Stomach (tissue), 9 donors: Measurements from ENCODE around the gene LMOD3. TPM values are rescaled to one million over a fixed set of nuclear protein-coding genes. Genes with fewer than 3 reads are reported as not detected.
A peak's percentile ranks its signal among the peaks of the same experiment; 100 is the strongest.

ENCODE experiments used
- DNase-seq, 2 donors: peaks; one replicate each; pipeline versions ENCODE4 v3.0.0 to v3.0.0-alpha.2; 2013 to 2019
- H3K27ac ChIP-seq, 5 donors: fragments of 200-600 bp in 4 of 5; sonication (generic) in 4 of 5; one replicate each; pipeline ENCODE4 v1.5.1; 2013 to 2019; ENCODE audit warnings: mild to moderate bottlenecking in 1 of 5, moderate library complexity in 1 of 5
- H3K27me3 ChIP-seq, 3 donors: fragments of 200-600 bp; sonication (generic); one replicate each; pipeline ENCODE4 v1.5.1; 2017 to 2019; ENCODE audit warnings: mixed run types in 1 of 3
- H3K36me3 ChIP-seq, 4 donors: fragments of 200-600 bp; sonication (generic); 1 replicate in 3 of 4; 2 replicates in 1 of 4; pipeline ENCODE4 v1.5.1; 2016 to 2019
- H3K4me1 ChIP-seq, 4 donors: fragments of 200-600 bp; sonication (generic); one replicate each; pipeline ENCODE4 v1.5.1; 2016 to 2019
- H3K4me3 ChIP-seq, 4 donors: fragments of 200-600 bp; sonication (generic) in 3 of 4; one replicate each; pipeline ENCODE4 v1.5.1; 2016 to 2019; ENCODE audit warnings: mild to moderate bottlenecking in 1 of 4
- H3K9me3 ChIP-seq, 4 donors: fragments of 200-600 bp; sonication (generic); one replicate each; pipeline ENCODE4 v1.5.1; 2016 to 2019
- CTCF ChIP-seq, 7 experiments: fragments of 450-650 bp in 4 of 7; fragments of 200-600 bp in 3 of 7; sonication (generic) in 3 of 7; IDR thresholded peaks; one replicate each; pipeline ENCODE4 v1.5.1; 2016 to 2019; ENCODE audit warnings: antibody characterized with exemption in 7 of 7, control low read depth in 2 of 7, mild to moderate bottlenecking in 1 of 7
- EP300 ChIP-seq: sonication (generic); formaldehyde crosslinking; IDR thresholded peaks from one replicate; pipeline ENCODE4 v1.6.1; 2017; ENCODE audit warnings: antibody characterized with exemption
- POLR2A ChIP-seq, 4 donors: fragments of 450-650 bp; IDR thresholded peaks; one replicate each; pipeline ENCODE4 v1.6.1; 2016; ENCODE audit warnings: antibody characterized with exemption in 4 of 4, control low read depth in 2 of 4, mild to moderate bottlenecking in 1 of 4, moderate library complexity in 1 of 4
- POLR2AphosphoS5 ChIP-seq, 3 donors: sonication (generic); formaldehyde crosslinking; IDR thresholded peaks; one replicate each; pipeline ENCODE4 v1.6.1; 2016; ENCODE audit warnings: antibody characterized with exemption in 3 of 3
- WGBS, 5 donors: extraction: QIAGEN DNeasy Blood & Tissue Kit in 3 of 5; methylation state at CpG; one replicate each; pipeline versions ENCODE4 v1.1.5 to v1.1.7; 2013 to 2018; 5-methylcytosine and 5-hydroxymethylcytosine counted together
- intact Hi-C: fragments of 100-400 bp; cut with DNase I; formaldehyde crosslinking; loops from one replicate; pipeline ENCODE4 v1.15.1; 2023; ENCODE audit warnings: low total_unique reads
- polyA plus RNA-seq, 3 donors: library from polyadenylated mRNA; stranded (reverse); fragments of 200-250 nt; gene quantifications; one replicate each; pipeline ENCODE4 v1.2.3, GENCODE V29; 2013
- total RNA-seq, 5 donors: library from RNA; depleted of rRNA; stranded (reverse); fragments of >200 nt; gene quantifications; one replicate each; pipeline versions ENCODE4 v1.1.0 to v1.2.3, GENCODE V29; 2014 to 2016
- donor health status: healthy with polysubstance abuse.
- donor health status: Bipolar disorder and iron deficiency.
- donor health status: healthy.

The LMOD3 gene
- total and polyA plus RNA-seq, 8 donors: 0.18 to 4.9 (median 0.24) TPM; not detected in 4

DNA sequence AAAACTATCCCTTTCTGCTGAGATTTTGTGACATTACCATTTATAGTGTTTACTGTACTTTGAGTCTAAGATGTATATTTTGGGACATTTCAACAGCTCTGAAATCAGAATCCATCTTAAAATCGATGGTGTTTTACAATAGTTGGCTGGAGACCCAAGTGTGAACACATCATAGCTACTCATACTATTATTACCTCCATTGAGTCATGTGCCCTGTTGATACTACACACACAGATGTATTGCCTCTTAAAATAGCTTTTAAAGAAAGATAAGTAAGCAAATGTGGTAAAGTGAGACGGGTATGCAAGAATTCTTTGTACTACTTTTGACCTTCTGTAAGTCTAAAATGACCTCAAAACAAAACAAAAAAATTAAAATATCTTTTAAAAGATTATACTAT lies 6.7 kb downstream of the LMOD3 start:
- peaks cover 0 to 16% (median 5%) of the 10 kb centered on the region in 4 donors for H3K4me1 ChIP-seq
- DNase-seq: no peak
- no peaks in the 10 kb centered on the region for H3K27me3 ChIP-seq
- H3K27ac ChIP-seq: peak overlapping the region in 1 of 5 donors; percentile 1
- WGBS, 5 donors: 16 to 45% (median 33%) methylated on average over 2 of the region's 2 CpGs
- no peak for TF ChIP-seq CTCF (IDR thresholded peaks at IDR 0.05)
- no peak for TF ChIP-seq POLR2A (IDR thresholded peaks at IDR 0.05)
- no peak for TF ChIP-seq POLR2AphosphoS5 (IDR thresholded peaks at IDR 0.05)
- no peak for TF ChIP-seq EP300
- H3K4me3 ChIP-seq: no peak overlapping the region
- intact Hi-C loops: no loop called here
- H3K9me3 ChIP-seq: no peaks in the 10 kb centered on the region
- no peaks in the 10 kb centered on the region for H3K36me3 ChIP-seq

GRCh38 chr3:69113536-69113935 lies 8.9 kb downstream of the LMOD3 start:
- 76 to 86% (median 78%) methylated on average over 3 of the region's 3 CpGs for WGBS, 5 donors
- Histone ChIP-seq H3K36me3 (no peaks in the 10 kb centered on the region), H3K4me1 (peaks cover 0 to 16% (median 5%) of the 10 kb centered on the region in 4 donors), H3K27me3 (no peaks in the 10 kb centered on the region), H3K4me3 (no peak overlapping the region), H3K9me3 (no peaks in the 10 kb centered on the region), H3K27ac (no peak overlapping the region)
- intact Hi-C loops: no loop called here
- no peak for TF ChIP-seq POLR2AphosphoS5 (IDR thresholded peaks at IDR 0.05)
- no peak for TF ChIP-seq EP300
- no peak for TF ChIP-seq CTCF (IDR thresholded peaks at IDR 0.05)
- TF ChIP-seq POLR2A (IDR thresholded peaks at IDR 0.05): no peak
- DNase-seq: no peak

DNA sequence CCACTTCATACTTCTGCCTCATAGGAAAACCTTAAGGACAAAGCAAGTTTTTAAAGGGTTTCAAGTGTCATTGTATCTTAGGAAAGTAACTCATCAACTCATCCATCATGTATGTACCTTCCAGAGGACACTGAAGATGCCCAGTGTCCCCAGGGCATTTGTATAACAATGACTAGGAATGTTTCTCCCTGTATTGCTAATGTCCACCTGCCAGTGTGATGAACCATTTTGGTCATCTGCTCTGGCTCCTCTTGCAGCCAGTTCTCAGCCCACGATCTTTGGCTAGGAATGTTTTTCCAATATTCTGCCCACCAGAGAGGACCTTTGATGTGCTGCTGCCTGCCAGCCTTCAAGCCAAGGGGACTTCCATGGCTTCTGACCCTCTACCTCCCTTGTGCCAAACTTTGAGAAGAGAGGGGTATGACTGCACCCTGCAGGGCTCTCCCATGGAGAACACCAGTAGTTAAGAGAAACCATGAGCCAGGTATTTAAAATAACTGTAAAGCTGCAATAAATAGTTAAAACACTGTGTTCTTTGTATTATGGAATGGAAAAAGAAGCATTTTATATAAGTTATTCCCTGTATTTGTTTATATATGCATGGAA lies 11.4 kb downstream of the LMOD3 start:
- TF ChIP-seq EP300 (no peak), POLR2A (IDR thresholded peaks at IDR 0.05) (no peak), POLR2AphosphoS5 (IDR thresholded peaks at IDR 0.05) (no peak), CTCF (IDR thresholded peaks at IDR 0.05) (no peak)
- intact Hi-C loops: no loop called here
- Histone ChIP-seq H3K9me3 (no peaks in the 10 kb centered on the region), H3K4me1 (peaks cover 0 to 16% (median 4%) of the 10 kb centered on the region in 4 donors), H3K4me3 (no peak overlapping the region), H3K27ac (no peak overlapping the region), H3K27me3 (no peaks in the 10 kb centered on the region), H3K36me3 (peaks cover 0 to 5% (median 2%) of the 10 kb centered on the region in 4 donors)
- no peak for DNase-seq
- 69 to 88% (median 78%) methylated on average over 1 of the region's 1 CpG for WGBS, 5 donors

DNA sequence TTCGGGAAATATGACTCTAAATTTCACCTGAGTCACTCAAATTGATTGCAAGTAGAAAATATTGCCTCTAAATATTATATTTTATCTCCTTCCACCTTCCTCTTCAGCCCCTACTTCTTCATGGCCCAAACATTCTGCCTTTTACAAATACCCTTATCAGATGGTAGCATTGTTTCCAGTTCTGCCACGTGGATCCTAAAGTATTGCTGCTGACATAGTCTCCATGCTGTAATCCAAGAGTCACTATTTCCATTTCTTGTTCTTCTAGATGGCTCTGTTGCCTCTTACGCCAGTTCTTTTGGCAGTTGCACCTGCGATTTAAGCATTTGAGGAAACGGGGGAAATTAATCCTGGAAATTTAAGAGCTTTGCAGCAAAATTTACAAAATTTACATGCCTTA lies 13.6 kb downstream of the LMOD3 start:
- WGBS, 5 donors: 57 to 71% (median 61%) methylated on average over 5 of the region's 5 CpGs
- Histone ChIP-seq H3K9me3 (no peaks in the 10 kb centered on the region), H3K4me1 (peaks cover 0 to 29% (median 6%) of the 10 kb centered on the region in 4 donors), H3K27me3 (no peaks in the 10 kb centered on the region), H3K4me3 (no peak overlapping the region), H3K27ac (no peak overlapping the region), H3K36me3 (peaks cover 8 to 27% (median 19%) of the 10 kb centered on the region in 4 donors)
- no peak for TF ChIP-seq CTCF (IDR thresholded peaks at IDR 0.05)
- TF ChIP-seq POLR2A (IDR thresholded peaks at IDR 0.05): no peak
- TF ChIP-seq EP300: no peak
- TF ChIP-seq POLR2AphosphoS5 (IDR thresholded peaks at IDR 0.05): no peak
- DNase-seq: no peak
- intact Hi-C loops: no loop called here
